Glutamatergic neuron (in vitro differentiated cells): ENCODE results near the gene NR6A1. TPM values are rescaled to one million over a fixed set of nuclear protein-coding genes. Genes with fewer than 3 reads are reported as not detected.

Experiments used
- DNase-seq: peaks from one replicate; pipeline ENCODE4 v3.0.0; 2022
- H3K27ac Mint-ChIP-seq: one replicate; pipeline ENCODE4 v1.8.0; 2020; ENCODE audit warnings: mild to moderate bottlenecking, mixed read lengths, inconsistent platforms; ENCODE audit not compliant: unreplicated experiment
- H3K27me3 Mint-ChIP-seq: one replicate; pipeline ENCODE4 v1.8.0; 2020; ENCODE audit warnings: mild to moderate bottlenecking, moderate library complexity, mixed read lengths, inconsistent platforms; ENCODE audit not compliant: unreplicated experiment
- H3K36me3 Mint-ChIP-seq: one replicate; pipeline ENCODE4 v1.8.0; 2020; ENCODE audit warnings: mild to moderate bottlenecking, mixed read lengths, inconsistent platforms; ENCODE audit not compliant: unreplicated experiment
- H3K4me1 Mint-ChIP-seq: one replicate; pipeline ENCODE4 v1.8.0; 2020; ENCODE audit warnings: mild to moderate bottlenecking, low read depth, mixed read lengths, inconsistent platforms; ENCODE audit not compliant: unreplicated experiment
- H3K4me3 Mint-ChIP-seq: one replicate; pipeline ENCODE4 v1.8.0; 2020; ENCODE audit warnings: mild to moderate bottlenecking, mixed read lengths, inconsistent platforms; ENCODE audit not compliant: unreplicated experiment
- H3K9me3 Mint-ChIP-seq: one replicate; pipeline ENCODE4 v1.8.0; 2020; ENCODE audit warnings: mild to moderate bottlenecking, moderate library complexity, mixed read lengths, inconsistent platforms; ENCODE audit not compliant: unreplicated experiment
- CTCF ChIP-seq: fragments of 200-600 bp; sonication (generic); IDR thresholded peaks from one replicate; pipeline ENCODE4 v1.5.0; 2021; ENCODE audit not compliant: partially characterized antibody, unreplicated experiment
- total RNA-seq: library from RNA; stranded (reverse); fragmentation: NEBNext Ultra II Directional; extraction: Animal tissue kit (Norgen Biotek cat#: 25700); gene quantifications from one replicate; pipeline ENCODE4 v1.2.1, GENCODE V29; 2021; ENCODE audit not compliant: unreplicated experiment

The NR6A1 gene
- total RNA-seq, 1 donor from 2014 or later: 51.0 TPM

GRCh38 chr9:124478354-124478753 lies 292.8 kb downstream of the NR6A1 start:
- no peak overlapping the region for H3K27ac Mint-ChIP-seq
- TF ChIP-seq CTCF: no peak
- peaks cover 2% of the 10 kb centered on the region for H3K4me1 Mint-ChIP-seq
- peaks cover 5% of the 10 kb centered on the region for H3K9me3 Mint-ChIP-seq
- H3K36me3 Mint-ChIP-seq: no peaks in the 10 kb centered on the region
- peaks cover 9% of the 10 kb centered on the region for H3K27me3 Mint-ChIP-seq
- no peak for DNase-seq
- H3K4me3 Mint-ChIP-seq: peak overlapping the region; percentile 59

GRCh38 chr9:124477648-124478285 lies 293.3 kb downstream of the NR6A1 start:
- peak; percentile 4 for TF ChIP-seq CTCF
- Mint-ChIP-seq H3K4me3 (peak overlapping the region; percentile 15), H3K36me3 (no peaks in the 10 kb centered on the region), H3K4me1 (peaks cover 2% of the 10 kb centered on the region), H3K9me3 (peaks cover 2% of the 10 kb centered on the region), H3K27me3 (peaks cover 9% of the 10 kb centered on the region), H3K27ac (no peak overlapping the region)
- peak; percentile 54 for DNase-seq

GRCh38 chr9:124477211-124477647 lies 293.9 kb downstream of the NR6A1 start:
- peaks cover 2% of the 10 kb centered on the region for H3K4me1 Mint-ChIP-seq
- peak; percentile 20 for TF ChIP-seq CTCF
- H3K27me3 Mint-ChIP-seq: peaks cover 9% of the 10 kb centered on the region
- DNase-seq: no peak
- no peak overlapping the region for H3K4me3 Mint-ChIP-seq
- no peak overlapping the region for H3K27ac Mint-ChIP-seq
- peaks cover 2% of the 10 kb centered on the region for H3K9me3 Mint-ChIP-seq
- H3K36me3 Mint-ChIP-seq: no peaks in the 10 kb centered on the region

GRCh38 chr9:124475868-124476690 lies 295.0 kb downstream of the NR6A1 start:
- Mint-ChIP-seq H3K4me1 (peaks cover 2% of the 10 kb centered on the region), H3K9me3 (peaks cover 2% of the 10 kb centered on the region), H3K36me3 (no peaks in the 10 kb centered on the region), H3K27ac (no peak overlapping the region), H3K27me3 (peaks cover 9% of the 10 kb centered on the region), H3K4me3 (no peak overlapping the region)
- DNase-seq: no peak
- TF ChIP-seq CTCF: no peak
